HEK293T (cell line): ENCODE data around the gene VSIG10L.

Experiments
- CTCF ChIA-PET: fragments of 350-600 bp; formaldehyde crosslinking; extraction: SDS; loops from one replicate; lab custom pipeline; 2021; ENCODE audit warnings: antibody characterized with exemption, inconsistent platforms; lab: Yijun Ruan, JAX
- POLR2A ChIA-PET: fragments of 350-600 bp; formaldehyde crosslinking; extraction: SDS; loops from one replicate; lab custom pipeline; 2020; ENCODE audit warnings: antibody characterized with exemption, inconsistent platforms; lab: Yijun Ruan, JAX
- DNase-seq: peaks from one replicate; pipeline ENCODE4 v3.0.0; 2012; ENCODE audit warnings: mixed read lengths; ENCODE audit errors: extremely low spot score
- ARNT ChIP-seq: fragments of 450-650 bp; IDR thresholded peaks from 2 replicates; pipeline ENCODE4 v1.6.1; 2017; ENCODE audit warnings: mild to moderate bottlenecking
- BHLHE40 ChIP-seq: fragments of 450-650 bp; IDR thresholded peaks from 2 replicates; pipeline ENCODE4 v1.6.1; 2016; ENCODE audit warnings: mild to moderate bottlenecking, moderate library complexity, borderline replicate concordance
- CTBP1 ChIP-seq: fragments of 450-650 bp; IDR thresholded peaks from 2 replicates; pipeline ENCODE4 v1.6.1; 2016; ENCODE audit warnings: borderline replicate concordance
- ELF4 ChIP-seq: fragments of 450-650 bp; IDR thresholded peaks from 2 replicates; pipeline ENCODE4 v1.6.1; 2017; ENCODE audit warnings: antibody characterized with exemption
- FOXA1 ChIP-seq: fragments of 450-650 bp; IDR thresholded peaks from 2 replicates; pipeline ENCODE4 v1.6.1; 2016; ENCODE audit warnings: mild to moderate bottlenecking
- FOXK2 ChIP-seq: fragments of 450-650 bp; IDR thresholded peaks from 2 replicates; pipeline ENCODE4 v1.6.1; 2016; ENCODE audit warnings: mild to moderate bottlenecking
- FOXM1 ChIP-seq: fragments of 450-650 bp; IDR thresholded peaks from 2 replicates; pipeline ENCODE4 v1.6.1; 2017; ENCODE audit warnings: mild to moderate bottlenecking, borderline replicate concordance
- HDGF ChIP-seq: fragments of 450-650 bp; IDR thresholded peaks from 2 replicates; pipeline ENCODE4 v1.6.1; 2017; ENCODE audit warnings: antibody characterized with exemption, borderline replicate concordance
- L3MBTL2 ChIP-seq: fragments of 450-650 bp; conservative IDR thresholded peaks from 2 replicates; pipeline ENCODE4 v1.6.1; 2016; ENCODE audit warnings: mild to moderate bottlenecking
- LEF1 ChIP-seq: fragments of 450-650 bp; IDR thresholded peaks from 2 replicates; pipeline ENCODE4 v1.6.1; 2017; ENCODE audit warnings: mild to moderate bottlenecking, borderline replicate concordance
- NFRKB ChIP-seq: fragments of 450-650 bp; IDR thresholded peaks from 2 replicates; pipeline ENCODE4 v1.6.1; 2016; ENCODE audit warnings: mild to moderate bottlenecking, moderate library complexity
- SP1 ChIP-seq: fragments of 450-650 bp; IDR thresholded peaks from 2 replicates; pipeline ENCODE4 v1.6.1; 2017
- SUZ12 ChIP-seq: fragments of 450-650 bp; IDR thresholded peaks from 2 replicates; pipeline ENCODE4 v1.6.1; 2016; ENCODE audit warnings: mild to moderate bottlenecking
- TARDBP ChIP-seq: fragments of 450-650 bp; IDR thresholded peaks from 2 replicates; pipeline ENCODE4 v1.6.1; 2016
- ZNF384 ChIP-seq: fragments of 450-650 bp; IDR thresholded peaks from 2 replicates; pipeline ENCODE4 v1.6.1; 2016
- TF ChIP-seq, protein P1 (sequence below): fragments of 450-650 bp; IDR thresholded peaks from 2 replicates; pipeline ENCODE4 v1.6.1; 2016

Gene VSIG10L

DNA sequence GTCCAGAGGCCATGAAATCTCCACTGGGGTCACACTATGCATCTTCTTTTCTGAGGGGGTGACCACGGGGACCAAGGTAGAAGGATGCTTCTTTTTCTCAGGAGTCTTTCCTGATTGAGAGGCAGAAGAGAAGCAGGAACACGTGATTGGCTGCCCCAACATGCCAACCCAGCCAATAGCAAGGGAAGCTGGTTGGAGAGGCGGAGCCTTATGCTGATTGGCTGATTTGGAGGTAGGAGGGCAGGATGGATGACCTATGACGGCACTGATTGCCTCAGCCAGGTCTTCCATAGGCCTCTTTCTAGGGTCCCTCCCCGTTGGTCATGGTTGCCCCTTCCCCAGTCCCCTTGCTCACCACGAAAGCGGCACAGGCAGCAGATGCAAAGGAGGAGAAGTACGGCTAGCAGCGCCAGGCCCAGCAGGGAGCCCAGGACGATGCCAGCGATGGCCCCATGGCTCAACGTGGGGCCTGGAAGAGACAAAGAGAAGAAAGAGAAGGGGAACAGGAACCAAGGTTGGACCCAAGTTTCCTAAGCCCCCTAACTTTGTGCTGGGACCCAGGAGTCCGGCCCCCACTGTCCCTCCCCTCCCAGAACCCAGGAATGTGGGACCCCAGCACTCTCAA is 8.0 kb downstream of the VSIG10L start:
- CTCF ChIA-PET = no interaction called here
- no peak for TF ChIP-seq TARDBP
- no peak for TF ChIP-seq HDGF
- no peak for TF ChIP-seq FOXK2
- no peak for TF ChIP-seq LEF1
- no peak for TF ChIP-seq ZNF384
- POLR2A ChIA-PET = no interaction called here
- DNase-seq = no peak

DNA sequence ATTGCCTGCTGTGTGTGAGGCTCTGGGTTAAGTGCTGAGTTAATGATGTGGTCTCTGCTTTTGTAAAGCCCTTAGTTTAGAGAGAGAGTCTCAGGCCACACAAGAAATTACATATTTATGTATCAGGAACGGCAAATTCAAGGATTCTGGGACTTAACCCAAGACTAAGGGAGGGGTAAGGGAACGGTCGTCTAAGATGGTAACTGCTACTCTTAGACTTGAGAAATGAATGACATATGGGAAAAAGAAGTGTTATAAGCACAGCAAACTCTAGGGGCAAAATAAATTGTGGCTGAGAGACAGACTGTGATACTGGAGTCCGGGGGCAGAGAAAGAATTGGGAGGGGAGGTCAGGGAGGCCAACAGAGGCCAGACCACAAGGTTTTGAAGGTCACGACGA is 10.2 kb downstream of the VSIG10L start:
- TF ChIP-seq, protein P1, sequence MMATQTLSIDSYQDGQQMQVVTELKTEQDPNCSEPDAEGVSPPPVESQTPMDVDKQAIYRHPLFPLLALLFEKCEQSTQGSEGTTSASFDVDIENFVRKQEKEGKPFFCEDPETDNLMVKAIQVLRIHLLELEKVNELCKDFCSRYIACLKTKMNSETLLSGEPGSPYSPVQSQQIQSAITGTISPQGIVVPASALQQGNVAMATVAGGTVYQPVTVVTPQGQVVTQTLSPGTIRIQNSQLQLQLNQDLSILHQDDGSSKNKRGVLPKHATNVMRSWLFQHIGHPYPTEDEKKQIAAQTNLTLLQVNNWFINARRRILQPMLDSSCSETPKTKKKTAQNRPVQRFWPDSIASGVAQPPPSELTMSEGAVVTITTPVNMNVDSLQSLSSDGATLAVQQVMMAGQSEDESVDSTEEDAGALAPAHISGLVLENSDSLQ = no peak
- TF ChIP-seq BHLHE40 (no peak), LEF1 (no peak)
- no peak for DNase-seq
- CTCF ChIA-PET = no interaction called here
- POLR2A ChIA-PET = no interaction called here

DNA sequence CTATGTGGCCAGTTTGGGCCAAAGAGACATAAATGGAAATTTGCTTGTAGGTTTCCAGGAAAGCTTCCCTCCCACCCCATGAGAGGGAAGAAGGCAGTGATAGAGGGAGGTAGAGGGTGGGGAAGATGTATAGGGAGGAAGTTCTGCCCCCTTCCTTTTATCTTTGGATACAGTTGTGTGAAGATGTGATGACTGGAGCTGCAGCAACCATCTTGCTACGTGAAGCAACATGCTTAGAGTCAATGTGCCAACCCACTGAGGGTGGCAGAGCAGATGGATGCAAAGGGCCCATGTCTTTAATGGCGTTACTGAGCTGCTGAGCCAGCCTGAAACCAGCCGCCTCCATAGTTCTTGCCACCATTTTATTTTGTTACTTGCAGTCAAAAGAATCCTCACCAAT is 10.7 kb downstream of the VSIG10L start:
- DNase-seq = no peak
- ChIA-PET CTCF (no interaction called here), POLR2A (no interaction called here)
- no peak for TF ChIP-seq FOXA1

DNA sequence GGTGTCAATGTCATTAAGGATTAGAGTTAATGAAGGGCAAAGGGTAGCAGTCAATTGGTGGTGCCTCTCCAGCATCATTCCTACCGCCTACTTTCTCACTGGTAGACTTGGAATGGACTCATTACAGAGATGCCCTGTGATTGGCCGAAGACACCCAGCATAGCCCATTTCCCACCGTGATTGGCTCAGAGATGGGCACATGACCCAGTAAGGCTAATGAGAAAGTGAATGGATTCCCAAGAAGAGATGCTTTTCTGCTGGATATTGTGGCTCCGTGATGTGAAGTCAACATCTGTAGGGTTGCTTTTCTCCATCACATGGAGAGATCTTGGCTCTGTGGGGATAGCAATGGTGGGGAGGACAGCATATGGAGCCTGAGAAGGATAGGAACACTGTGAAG is 11.6 kb downstream of the VSIG10L start:
- CTCF ChIA-PET = no interaction called here
- TF ChIP-seq ZNF384 = no peak
- no peak for TF ChIP-seq HDGF
- no peak for TF ChIP-seq BHLHE40
- no peak for TF ChIP-seq LEF1
- no peak for TF ChIP-seq TARDBP
- no peak for TF ChIP-seq SP1
- no peak for TF ChIP-seq NFRKB
- TF ChIP-seq ARNT = no peak
- no peak for TF ChIP-seq FOXK2
- no peak for TF ChIP-seq FOXA1
- no peak for TF ChIP-seq ELF4
- TF ChIP-seq, protein P1 = no peak
- no peak for TF ChIP-seq FOXM1
- no peak for TF ChIP-seq SUZ12
- no peak for TF ChIP-seq L3MBTL2
- no peak for TF ChIP-seq CTBP1
- no peak for DNase-seq
- POLR2A ChIA-PET = no interaction called here

DNA sequence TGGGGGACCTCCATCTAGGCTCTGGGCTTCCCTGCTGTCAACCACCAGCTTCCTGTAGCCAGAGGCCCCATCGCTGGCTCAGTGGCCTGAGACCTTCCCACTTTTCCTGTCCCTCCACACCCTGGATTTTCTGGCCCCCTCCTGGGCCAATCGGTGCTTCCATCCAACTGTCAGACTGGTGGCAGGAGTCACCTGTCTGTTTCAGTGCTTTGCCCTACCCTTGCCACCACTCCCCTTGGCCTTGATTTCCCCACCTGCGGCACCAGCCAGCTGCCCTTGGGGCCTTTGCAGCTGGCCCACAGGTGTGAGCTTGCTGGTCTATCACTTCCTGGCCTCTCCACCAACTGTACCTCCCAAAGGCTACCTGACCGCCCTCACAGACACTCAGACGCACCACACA is 12.5 kb downstream of the VSIG10L start:
- POLR2A ChIA-PET = no interaction called here
- TF ChIP-seq ARNT (no peak), L3MBTL2 (no peak), TARDBP (no peak), LEF1 (no peak), BHLHE40 (no peak), ELF4 (no peak), FOXK2 (no peak), ZNF384 (no peak), FOXM1 (no peak), HDGF (no peak), CTBP1 (no peak), SP1 (no peak), NFRKB (no peak), SUZ12 (no peak), FOXA1 (no peak)
- TF ChIP-seq, protein P1 = no peak
- no peak for DNase-seq
- CTCF ChIA-PET = interaction anchor here (0.8 kb wide), 1 partner anchor 9 kb away, joined by 3 read pairs; no protein-coding TSS in a partner anchor

DNA sequence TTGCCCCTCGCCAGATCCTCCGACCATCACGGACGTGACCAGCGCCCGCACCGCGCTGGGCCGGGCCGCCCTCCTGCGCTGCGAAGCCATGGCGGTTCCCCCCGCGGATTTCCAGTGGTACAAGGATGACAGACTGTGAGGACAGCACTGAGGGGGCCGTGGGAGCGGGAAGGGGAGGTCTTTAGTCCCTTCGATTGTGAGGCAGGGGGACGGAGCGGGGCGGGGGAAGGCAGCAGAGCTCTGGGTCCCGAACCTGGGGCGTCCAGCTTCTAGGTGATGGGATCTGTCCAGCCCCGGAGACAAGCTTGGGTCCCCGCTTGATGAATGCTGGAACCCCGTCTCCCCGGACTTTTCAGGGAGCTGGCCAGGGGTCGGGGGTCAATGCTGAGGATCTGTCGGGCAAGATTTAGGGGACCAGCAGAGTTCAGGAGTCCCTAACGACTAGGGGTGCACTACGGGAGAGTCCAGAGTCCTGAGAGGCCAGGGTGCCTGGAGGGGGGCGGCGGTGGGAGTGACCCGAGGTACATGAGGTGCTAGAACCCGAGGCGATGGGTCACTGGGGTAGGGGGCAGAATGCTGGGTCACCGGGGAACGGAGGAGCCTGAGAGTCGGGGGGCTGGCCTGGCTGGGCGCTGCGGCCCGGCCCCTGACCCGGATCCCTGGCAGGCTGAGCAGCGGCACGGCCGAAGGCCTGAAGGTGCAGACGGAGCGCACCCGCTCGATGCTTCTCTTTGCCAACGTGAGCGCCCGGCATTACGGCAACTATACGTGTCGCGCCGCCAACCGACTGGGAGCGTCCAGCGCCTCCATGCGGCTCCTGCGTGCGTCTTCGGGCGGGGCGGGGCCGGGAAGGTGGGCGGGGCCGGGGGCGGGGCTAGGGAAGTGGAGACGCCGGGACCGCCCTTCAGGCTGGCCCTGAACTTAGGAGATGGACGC is 14.6 kb downstream of the VSIG10L start:
- peak; percentile 92 for DNase-seq
- POLR2A ChIA-PET = interaction anchor here (1.0 kb wide), 1 partner anchor 67 kb away, joined by 3 read pairs; no protein-coding TSS in a partner anchor
- TF ChIP-seq L3MBTL2 (peak; percentile 38), ZNF384 (no peak), CTBP1 (no peak)
- CTCF ChIA-PET = no interaction called here
